Measurements from ENCODE around the gene GLYR1.

GLYR1 gene

GRCh38 chr16:4833584-4833983, 13.5 kb downstream of the GLYR1 start:
- H3K27me3 ChIP-seq = no peaks in the 10 kb centered on the region
- intact Hi-C loops (cut with DNase I; ENCODE audit: low total_unique reads) = no loop called here

GRCh38 chr16:4832698-4833343, 14.3 kb downstream of the GLYR1 start:
- no peak for TF ChIP-seq CTCF (IDR thresholded peaks at IDR 0.05)
- intact Hi-C loops (cut with DNase I; ENCODE audit: low total_unique reads) = no loop called here
- Histone ChIP-seq H3K27me3 (no peaks in the 10 kb centered on the region), H3K4me1 (no peaks in the 10 kb centered on the region), H3K4me3 (no peak overlapping the region), H3K36me3 (peaks cover 70 to 97% (median 77%) of the 10 kb centered on the region in 3 donors), H3K9me3 (no peaks in the 10 kb centered on the region), H3K27ac (no peak overlapping the region)
- no peak for DNase-seq

More at GRCh38 chr16:4833584-4833983, 13.5 kb downstream of the GLYR1 start:
- H3K9me3 ChIP-seq = no peaks in the 10 kb centered on the region
- TF ChIP-seq CTCF (IDR thresholded peaks at IDR 0.05) = no peak
- no peak for DNase-seq
- no peaks in the 10 kb centered on the region for H3K4me1 ChIP-seq
- peaks cover 64 to 96% (median 76%) of the 10 kb centered on the region in 3 donors for H3K36me3 ChIP-seq
- H3K4me3 ChIP-seq = no peak overlapping the region
- no peak overlapping the region for H3K27ac ChIP-seq

GRCh38 chr16:4831616-4832015, 15.5 kb downstream of the GLYR1 start:
- H3K27me3 ChIP-seq = no peaks in the 10 kb centered on the region
- DNase-seq = no peak
- intact Hi-C loops (cut with DNase I; ENCODE audit: low total_unique reads) = no loop called here
- TF ChIP-seq CTCF (IDR thresholded peaks at IDR 0.05) = no peak
- no peaks in the 10 kb centered on the region for H3K4me1 ChIP-seq
- no peak overlapping the region for H3K27ac ChIP-seq
- H3K4me3 ChIP-seq = no peak overlapping the region
- H3K9me3 ChIP-seq = no peaks in the 10 kb centered on the region
- H3K36me3 ChIP-seq = peaks cover 66 to 98% (median 82%) of the 10 kb centered on the region in 3 donors

GRCh38 chr16:4830408-4830807, 16.7 kb downstream of the GLYR1 start:
- TF ChIP-seq CTCF (IDR thresholded peaks at IDR 0.05) = no peak
- Histone ChIP-seq H3K4me1 (no peaks in the 10 kb centered on the region), H3K27ac (no peak overlapping the region), H3K36me3 (peaks cover 68 to 98% (median 79%) of the 10 kb centered on the region in 3 donors), H3K9me3 (no peaks in the 10 kb centered on the region), H3K27me3 (no peaks in the 10 kb centered on the region), H3K4me3 (no peak overlapping the region)
- no peak for DNase-seq
- intact Hi-C loops (cut with DNase I; ENCODE audit: low total_unique reads) = no loop called here

GRCh38 chr16:4828567-4829321, 18.3 kb downstream of the GLYR1 start:
- no peak for DNase-seq
- intact Hi-C loops (cut with DNase I; ENCODE audit: low total_unique reads) = no loop called here
- Histone ChIP-seq H3K27me3 (no peaks in the 10 kb centered on the region), H3K4me3 (no peak overlapping the region), H3K36me3 (peaks cover 76 to 100% (median 88%) of the 10 kb centered on the region in 3 donors), H3K4me1 (no peaks in the 10 kb centered on the region), H3K9me3 (no peaks in the 10 kb centered on the region), H3K27ac (no peak overlapping the region)
- TF ChIP-seq CTCF (IDR thresholded peaks at IDR 0.05) = no peak
